ENCODE measurements around the gene DLEC1.

GRCh38 chr3:38011111-38011510 is 27.9 kb upstream of the DLEC1 start:
- TF ChIP-seq CTCF (IDR thresholded peaks at IDR 0.05): no peak
- TF ChIP-seq POLR2A (IDR thresholded peaks at IDR 0.05): no peak
